A549 (cell line): ENCODE results near the gene MARK1. TPM values are rescaled to one million over a fixed set of nuclear protein-coding genes. Genes with fewer than 3 reads are reported as not detected.

Experiments used
- ATAC-seq, 2 experiments: fragments of 200-7000 bp in 1 of 2; fragments of >200 bp in 1 of 2; cut with Nextera tagmentation in 1 of 2; cut with Tn5 transposase in 1 of 2; 3 replicates each; pipeline versions ENCODE4 v1.8.0 to v1.9.1; 2018 to 2020; ENCODE audit warnings: mild to moderate bottlenecking in 1 of 2, moderate library complexity in 1 of 2
- CTCF ChIA-PET: fragments of 300-600 bp; sonication (Branson Sonifier 250); formaldehyde crosslinking; extraction: SDS; loops from one replicate; lab custom pipeline; 2021; ENCODE audit warnings: antibody characterized with exemption, inconsistent platforms; lab: Yijun Ruan, JAX
- POLR2A ChIA-PET: fragments of 350-600 bp; formaldehyde crosslinking; extraction: SDS; loops from one replicate; lab custom pipeline; 2021; ENCODE audit warnings: antibody characterized with exemption, inconsistent platforms; lab: Yijun Ruan, JAX
- DNase-seq, 2 experiments: peaks; one replicate each; pipeline versions ENCODE4 v3.0.0 to v3.0.0-alpha.2; 2011 to 2016; ENCODE audit warnings: low read depth in 1 of 2, low spot score in 1 of 2
- FAIRE-seq: peaks from 2 replicates; lab custom pipeline; 2011; peaks lifted over from hg19 to GRCh38; lab: Jason Lieb, UNC
- H3K27ac ChIP-seq, 2 experiments: fragments of >200 bp; sonication (Bioruptor Twin); formaldehyde crosslinking; 3 replicates each; pipeline ENCODE4 v1.5.1; 2016 to 2017
- H3K4me1 ChIP-seq: fragments of >200 bp; sonication (Bioruptor Twin); formaldehyde crosslinking; 3 replicates; pipeline ENCODE4 v1.6.1; 2016
- H3K4me2 ChIP-seq: fragments of >200 bp; sonication (Bioruptor Twin); formaldehyde crosslinking; 3 replicates; pipeline ENCODE4 v1.6.1; 2016
- H3K4me3 ChIP-seq: fragments of >200 bp; sonication (Bioruptor Twin); formaldehyde crosslinking; 3 replicates; pipeline ENCODE4 v1.5.1; 2016
- H3K9me3 ChIP-seq: fragments of >200 bp; sonication (Bioruptor Twin); formaldehyde crosslinking; 3 replicates; pipeline ENCODE4 v1.6.1; 2016
- CBX8 ChIP-seq: fragments of 200-600 bp; sonication (generic); IDR thresholded peaks from 2 replicates; pipeline ENCODE4 v1.6.1; 2016
- CTCF ChIP-seq: fragments of >200 bp; sonication (Bioruptor Twin); formaldehyde crosslinking; IDR thresholded peaks from 3 replicates; pipeline ENCODE4 v1.5.1; 2016
- EHF ChIP-seq: fragments of 250-450 bp; sonication (Bioruptor Pico); IDR thresholded peaks from 2 replicates; pipeline ENCODE4 v1.5.0; 2020; ENCODE audit warnings: mild to moderate bottlenecking
- ESRRA ChIP-seq: fragments of 150-350 bp; IDR thresholded peaks from 2 replicates; pipeline ENCODE4 v1.6.1; 2014; ENCODE audit warnings: mild to moderate bottlenecking, low read length, borderline replicate concordance
- FOXS1 ChIP-seq: fragments of 250-450 bp; sonication (Bioruptor Pico); IDR thresholded peaks from 2 replicates; pipeline ENCODE4 v1.5.0; 2020; ENCODE audit warnings: mild to moderate bottlenecking, moderate library complexity
- HOXA7 ChIP-seq: fragments of 250-450 bp; sonication (Bioruptor Pico); IDR thresholded peaks from 2 replicates; pipeline ENCODE4 v1.5.0; 2020; ENCODE audit warnings: mild to moderate bottlenecking, moderate library complexity
- HOXB13 ChIP-seq: fragments of 250-450 bp; sonication (Bioruptor Pico); IDR thresholded peaks from 2 replicates; pipeline ENCODE4 v1.5.0; 2020; ENCODE audit warnings: low read depth, mild to moderate bottlenecking, moderate library complexity
- HOXB5 ChIP-seq: fragments of 250-450 bp; sonication (Bioruptor Pico); IDR thresholded peaks from 2 replicates; pipeline ENCODE4 v1.5.0; 2020; ENCODE audit warnings: mild to moderate bottlenecking, moderate library complexity
- JUNB ChIP-seq: fragments of >200 bp; sonication (Bioruptor Twin); formaldehyde crosslinking; IDR thresholded peaks from 2 replicates; pipeline ENCODE4 v1.6.1; 2016
- MYC ChIP-seq: IDR thresholded peaks from 2 replicates; pipeline ENCODE4 v1.6.1; 2012; ENCODE audit warnings: mild to moderate bottlenecking, inconsistent platforms, low read length, improper control_type of control experiment, borderline replicate concordance
- NFE2L2 ChIP-seq: fragments of 150-350 bp; conservative IDR thresholded peaks from 2 replicates; pipeline ENCODE4 v1.6.1; 2014; ENCODE audit warnings: low read length
- POLR2AphosphoS2 ChIP-seq: conservative IDR thresholded peaks from 2 replicates; pipeline ENCODE4 v1.6.1; 2012; ENCODE audit warnings: low read length, improper control_type of control experiment, inconsistent platforms
- RARB ChIP-seq: fragments of 250-450 bp; sonication (Bioruptor Pico); IDR thresholded peaks from 2 replicates; pipeline ENCODE4 v1.8.0; 2021; ENCODE audit warnings: mild to moderate bottlenecking, moderate library complexity
- REST ChIP-seq: fragments of 200-600 bp; sonication (generic); IDR thresholded peaks from 2 replicates; pipeline ENCODE4 v1.6.1; 2016; ENCODE audit warnings: antibody characterized with exemption, mild to moderate bottlenecking, moderate library complexity
- RFX5 ChIP-seq: fragments of 450-650 bp; IDR thresholded peaks from 2 replicates; pipeline ENCODE4 v1.7.1; 2014; ENCODE audit warnings: antibody characterized with exemption, mild to moderate bottlenecking, moderate library complexity
- SMC3 ChIP-seq: fragments of >200 bp; sonication (Bioruptor Twin); formaldehyde crosslinking; IDR thresholded peaks from 3 replicates; pipeline ENCODE4 v1.6.1; 2018; ENCODE audit warnings: inconsistent platforms
- TFCP2L1 ChIP-seq: fragments of 250-450 bp; sonication (Bioruptor Pico); IDR thresholded peaks from 2 replicates; pipeline ENCODE4 v1.5.0; 2021; ENCODE audit warnings: mild to moderate bottlenecking
- ZNF302 ChIP-seq: fragments of 250-450 bp; sonication (Bioruptor Pico); IDR thresholded peaks from 2 replicates; pipeline ENCODE4 v1.9.0; 2021; ENCODE audit warnings: inconsistent platforms, mild to moderate bottlenecking, moderate library complexity
- ZSCAN20 ChIP-seq: fragments of 250-450 bp; sonication (Bioruptor Pico); IDR thresholded peaks from 2 replicates; pipeline ENCODE4 v1.8.0; 2022; ENCODE audit warnings: mild to moderate bottlenecking, moderate library complexity
- WGBS: methylation state at CpG from one replicate; pipeline ENCODE4 v1.1.6; 2017; ENCODE audit errors: missing lambda C conversion rate; 5-methylcytosine and 5-hydroxymethylcytosine counted together
- polyA plus RNA-seq, 4 experiments: library from polyadenylated mRNA; depleted of rRNA in 3 of 4; stranded (reverse); fragments of >200 nt; fragmentation: RNase III in 1 of 4; extraction: RNeasy Plus Mini Kit Qiagen cat#74134 plus additional on column Dnase treatment in 1 of 4; gene quantifications; 2 replicates in 3 of 4; 3 replicates in 1 of 4; pipeline ENCODE4 v1.2.3, GENCODE V29; 2011 to 2017
- TF ChIP-seq, protein P1 (sequence below): fragments of 250-450 bp; sonication (Bioruptor Pico); IDR thresholded peaks from 2 replicates; pipeline ENCODE4 v1.5.0; 2020; ENCODE audit warnings: low read depth, mild to moderate bottlenecking, moderate library complexity
- TF ChIP-seq, protein P2 (sequence below): fragments of >200 bp; sonication (Bioruptor Twin); formaldehyde crosslinking; IDR thresholded peaks from 2 replicates; pipeline ENCODE4 v1.6.1; 2016

Gene MARK1
- polyA plus RNA-seq, 2 of the 4 experiments (the other 2 are of a cell fraction), result 0.03 to 0.05 TPM

DNA sequence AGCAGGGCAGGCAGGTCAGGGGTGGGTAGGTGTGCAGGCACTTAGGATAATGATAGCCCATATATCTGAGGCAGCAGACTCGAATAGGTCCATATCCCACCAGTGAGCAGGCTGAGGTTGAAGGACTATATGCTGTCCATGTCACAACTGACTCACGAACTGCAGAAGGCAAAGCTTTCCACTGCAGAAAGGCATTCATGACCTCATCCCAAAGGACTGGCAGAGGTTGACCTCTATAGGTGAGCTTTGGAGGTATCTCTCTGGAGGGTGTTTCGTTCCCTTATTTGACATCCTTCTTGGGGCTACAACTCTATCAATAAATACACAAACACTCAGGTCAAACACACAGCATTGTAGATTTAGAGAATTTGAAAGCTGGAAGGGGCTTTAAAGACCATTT is 42.8 kb upstream of the MARK1 start:
- ATAC-seq (peak; percentile 45; a peak in 2 of 6 replicates), FAIRE-seq (no peak), DNase-seq (no peak)
- ChIA-PET CTCF (interaction anchor here (1.8 kb wide), 1 partner anchor 189 kb away, joined by 4 read pairs; no protein-coding TSS in a partner anchor), POLR2A (no interaction called here)
- Histone ChIP-seq H3K4me2 (no peak overlapping the region), H3K4me3 (no peak overlapping the region), H3K4me1 (no peaks in the 10 kb centered on the region), H3K27ac (no peak overlapping the region), H3K9me3 (no peaks in the 10 kb centered on the region)
- TF ChIP-seq ZSCAN20 (CRISPR knock-in tag) (no peak), ZNF302 (no peak), CBX8 (no peak), MYC (no peak), EHF (CRISPR knock-in tag) (no peak), RARB (CRISPR knock-in tag) (no peak), ESRRA (no peak), NFE2L2 (no peak), REST (no peak), TFCP2L1 (CRISPR knock-in tag) (no peak), POLR2AphosphoS2 (no peak), CTCF (no peak), HOXB13 (no peak), JUNB (no peak), FOXS1 (CRISPR knock-in tag) (no peak), RFX5 (no peak), HOXB5 (CRISPR knock-in tag) (no peak)
- TF ChIP-seq, protein P1, sequence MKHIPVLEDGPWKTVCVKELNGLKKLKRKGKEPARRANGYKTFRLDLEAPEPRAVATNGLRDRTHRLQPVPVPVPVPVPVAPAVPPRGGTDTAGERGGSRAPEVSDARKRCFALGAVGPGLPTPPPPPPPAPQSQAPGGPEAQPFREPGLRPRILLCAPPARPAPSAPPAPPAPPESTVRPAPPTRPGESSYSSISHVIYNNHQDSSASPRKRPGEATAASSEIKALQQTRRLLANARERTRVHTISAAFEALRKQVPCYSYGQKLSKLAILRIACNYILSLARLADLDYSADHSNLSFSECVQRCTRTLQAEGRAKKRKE (CRISPR knock-in tag), result no peak
- WGBS, result 6% methylated on average over 3 of the region's 3 CpGs

DNA sequence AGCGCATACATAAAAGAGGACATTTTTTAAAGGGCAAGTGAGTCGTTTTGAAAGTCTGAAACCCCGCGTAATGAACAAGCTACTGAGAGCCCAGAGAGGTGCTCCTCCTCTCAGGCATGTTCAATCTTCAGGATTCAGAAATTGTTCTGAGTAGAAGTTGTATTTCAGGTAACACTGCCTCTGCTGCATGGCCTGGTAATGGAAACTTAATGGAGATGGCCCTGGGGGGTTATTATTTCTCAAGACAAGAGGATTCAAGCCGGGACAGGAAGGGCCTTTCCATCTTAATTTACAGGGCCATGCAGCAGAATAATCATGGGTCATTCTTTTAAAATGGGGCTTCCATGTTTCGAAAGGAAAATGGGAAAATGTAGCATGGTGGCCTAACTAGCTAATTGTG is 42.1 kb upstream of the MARK1 start:
- FAIRE-seq (no peak), DNase-seq (no peak), ATAC-seq (no peak)
- POLR2A ChIA-PET, result no interaction called here
- Histone ChIP-seq H3K4me3 (no peak overlapping the region), H3K4me1 (no peaks in the 10 kb centered on the region), H3K27ac (no peak overlapping the region), H3K4me2 (no peak overlapping the region), H3K9me3 (no peaks in the 10 kb centered on the region)
- CTCF ChIA-PET, result interaction anchor here (1.8 kb wide), 1 partner anchor 190 kb away, joined by 4 read pairs; no protein-coding TSS in a partner anchor
- 42% methylated on average over 6 of the region's 6 CpGs for WGBS
- TF ChIP-seq, protein P1 (CRISPR knock-in tag), result no peak
- TF ChIP-seq SMC3, result no peak
- TF ChIP-seq FOXS1 (CRISPR knock-in tag), result no peak
- TF ChIP-seq EHF (CRISPR knock-in tag), result no peak
- TF ChIP-seq HOXB5 (CRISPR knock-in tag), result no peak
- no peak for TF ChIP-seq HOXA7 (CRISPR knock-in tag)
- TF ChIP-seq, protein P2, sequence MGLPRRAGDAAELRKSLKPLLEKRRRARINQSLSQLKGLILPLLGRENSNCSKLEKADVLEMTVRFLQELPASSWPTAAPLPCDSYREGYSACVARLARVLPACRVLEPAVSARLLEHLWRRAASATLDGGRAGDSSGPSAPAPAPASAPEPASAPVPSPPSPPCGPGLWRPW, result no peak
